ENCODE measurements around the gene SMYD1.
A peak's percentile ranks its signal among the peaks of the same experiment; 100 is the strongest.
"Not testable (repeated sequence)": the region's sequence is repeated elsewhere in the genome, so short reads cannot be mapped to it uniquely, and the experiment has no call there.

The SMYD1 gene

DNA sequence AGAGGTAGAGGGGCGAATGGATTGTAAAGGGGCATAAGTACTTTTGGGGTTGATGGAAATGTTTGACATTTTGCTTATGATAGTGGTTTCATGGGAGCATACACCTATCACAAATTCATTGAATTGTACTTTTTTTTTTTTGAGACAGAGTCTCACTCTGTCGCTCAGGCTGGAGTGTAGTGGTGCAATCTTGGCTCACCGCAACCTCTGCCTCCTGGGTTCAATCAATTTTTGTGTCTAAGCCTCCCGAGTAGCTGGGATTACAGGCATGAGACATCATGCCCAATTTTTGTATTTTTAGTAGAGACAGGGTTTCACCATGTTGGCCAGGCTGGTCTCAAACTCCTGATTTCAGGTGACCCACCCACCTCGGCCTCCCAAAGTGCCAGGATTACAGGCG, 22.1 kb upstream of the SMYD1 start:
- H3K27me3 ChIP-seq (ENCODE audit: low read depth); in situ Hi-C loops (cut with MboI; ENCODE audit: low sequenced_read_pairs); H3K4me1 ChIP-seq; DNase-seq (ENCODE audit: low spot score in 2 of 2); H3K4me3 ChIP-seq; H3K36me3 ChIP-seq (replicated peaks); H3K9me3 ChIP-seq: not testable (repeated sequence)

DNA sequence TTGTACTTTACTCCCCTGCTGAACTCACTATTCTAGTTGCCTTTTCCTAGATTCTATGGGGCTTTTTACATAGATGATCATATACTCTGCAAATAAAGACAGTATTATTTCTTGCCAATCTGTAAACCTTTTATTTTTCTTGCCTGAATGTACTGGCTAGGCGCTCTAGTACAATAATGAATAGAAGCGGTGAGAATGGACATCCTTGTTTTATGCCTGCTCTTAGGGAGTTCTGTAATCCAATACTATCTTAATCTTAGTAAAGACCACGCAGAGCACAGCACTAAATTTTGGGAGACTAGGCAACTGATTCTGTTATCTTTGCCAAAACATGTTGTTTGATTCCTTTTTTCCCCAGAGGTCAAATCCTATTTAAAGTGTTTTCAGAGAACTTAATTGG, 19.1 kb upstream of the SMYD1 start:
- in situ Hi-C loops (cut with MboI; ENCODE audit: low sequenced_read_pairs) = no loop called here
- H3K9me3 ChIP-seq = no peaks in the 10 kb centered on the region
- H3K27me3 ChIP-seq (ENCODE audit: low read depth) = no peaks in the 10 kb centered on the region
- no peak overlapping the region for H3K4me3 ChIP-seq
- no peak for DNase-seq (ENCODE audit: low spot score in 2 of 2)
- H3K36me3 ChIP-seq (replicated peaks) = no peaks in the 10 kb centered on the region
- no peaks in the 10 kb centered on the region for H3K4me1 ChIP-seq

DNA sequence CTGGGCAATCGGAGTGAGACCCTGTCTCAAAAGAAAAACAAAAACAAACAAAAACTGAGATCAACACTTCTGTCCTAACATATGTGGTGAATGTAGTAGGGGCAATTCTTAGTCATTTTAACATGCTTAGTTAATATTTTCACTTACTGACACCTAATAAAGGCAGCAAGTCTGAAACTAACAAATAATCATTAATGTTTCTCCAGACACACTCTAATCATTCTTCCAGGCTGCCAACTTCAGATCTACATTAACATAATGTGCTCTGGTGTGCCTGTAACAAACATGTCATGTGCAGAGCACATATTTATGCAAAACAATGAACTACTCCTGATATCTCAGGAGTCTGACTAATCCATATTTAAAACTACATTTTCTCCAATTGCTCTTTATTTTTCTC, 18.0 kb upstream of the SMYD1 start:
- Histone ChIP-seq H3K4me1 (peaks cover 5% of the 10 kb centered on the region; the same call in 1 of the 2 replicates), H3K9me3 (no peaks in the 10 kb centered on the region), H3K36me3 (replicated peaks) (no peaks in the 10 kb centered on the region), H3K4me3 (no peak overlapping the region), H3K27me3 (ENCODE audit: low read depth) (no peaks in the 10 kb centered on the region)
- in situ Hi-C loops (cut with MboI; ENCODE audit: low sequenced_read_pairs) = loop anchor here (25.0 kb wide), 1 partner anchor 413 kb away; the partner anchor contains the start of gene FOXI3
- no peak for DNase-seq (ENCODE audit: low spot score in 2 of 2)

DNA sequence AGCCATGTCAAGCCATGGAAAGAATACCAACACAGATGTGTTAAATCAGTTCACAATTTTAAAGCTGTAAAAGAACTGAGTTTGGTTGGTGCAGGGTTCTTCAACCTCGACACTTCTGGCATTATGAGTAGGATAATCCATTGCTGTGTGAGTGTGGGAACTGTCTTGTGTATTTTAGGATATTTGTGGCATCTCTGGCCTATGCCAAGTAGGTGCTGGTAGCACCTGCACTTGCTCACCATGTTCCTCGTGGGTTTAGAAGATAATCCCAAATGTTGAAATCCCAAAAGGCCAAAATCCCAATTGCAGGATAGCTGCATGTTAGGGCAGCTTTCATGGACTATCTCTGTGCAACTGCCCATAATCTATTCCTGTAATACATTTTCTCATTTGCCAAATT, 15.8 kb upstream of the SMYD1 start:
- in situ Hi-C loops (cut with MboI; ENCODE audit: low sequenced_read_pairs) = loop anchor here (25.0 kb wide), 1 partner anchor 411 kb away; the partner anchor contains the start of gene FOXI3
- Histone ChIP-seq H3K27me3 (ENCODE audit: low read depth) (no peaks in the 10 kb centered on the region), H3K4me3 (no peak overlapping the region), H3K36me3 (replicated peaks) (0 out of 2 replicates have a peak, but pooled peaks cover 2% of the 10 kb centered on the region), H3K9me3 (no peaks in the 10 kb centered on the region), H3K4me1 (peaks cover 13% of the 10 kb centered on the region)
- no peak for DNase-seq (ENCODE audit: low spot score in 2 of 2)

DNA sequence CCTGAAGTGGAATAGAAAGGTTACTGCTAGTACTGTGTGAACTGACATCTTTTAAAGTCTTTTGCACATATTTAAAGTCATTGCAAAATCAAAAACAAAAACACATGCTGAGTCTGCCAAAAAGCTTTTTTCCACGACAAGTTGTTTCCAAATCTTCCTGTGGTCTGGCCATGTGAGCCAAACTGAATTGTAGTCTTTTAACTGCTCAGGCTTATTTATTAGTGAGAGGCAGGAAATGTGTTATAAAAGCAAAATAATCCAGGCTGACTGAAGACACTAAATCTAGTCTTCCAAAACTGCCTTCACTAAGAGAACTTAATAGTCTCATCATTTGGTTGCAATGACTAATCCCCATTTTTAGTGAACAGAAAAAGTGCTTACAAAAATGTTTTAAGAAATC, 14.3 kb upstream of the SMYD1 start:
- no peak for DNase-seq (ENCODE audit: low spot score in 2 of 2)
- Histone ChIP-seq H3K36me3 (replicated peaks) (0 out of 2 replicates have a peak, but pooled peaks cover 2% of the 10 kb centered on the region), H3K4me1 (peaks cover 13% of the 10 kb centered on the region), H3K27me3 (ENCODE audit: low read depth) (no peaks in the 10 kb centered on the region), H3K4me3 (no peak overlapping the region), H3K9me3 (no peaks in the 10 kb centered on the region)
- in situ Hi-C loops (cut with MboI; ENCODE audit: low sequenced_read_pairs) = loop anchor here (25.0 kb wide), 1 partner anchor 409 kb away; the partner anchor contains the start of gene FOXI3

DNA sequence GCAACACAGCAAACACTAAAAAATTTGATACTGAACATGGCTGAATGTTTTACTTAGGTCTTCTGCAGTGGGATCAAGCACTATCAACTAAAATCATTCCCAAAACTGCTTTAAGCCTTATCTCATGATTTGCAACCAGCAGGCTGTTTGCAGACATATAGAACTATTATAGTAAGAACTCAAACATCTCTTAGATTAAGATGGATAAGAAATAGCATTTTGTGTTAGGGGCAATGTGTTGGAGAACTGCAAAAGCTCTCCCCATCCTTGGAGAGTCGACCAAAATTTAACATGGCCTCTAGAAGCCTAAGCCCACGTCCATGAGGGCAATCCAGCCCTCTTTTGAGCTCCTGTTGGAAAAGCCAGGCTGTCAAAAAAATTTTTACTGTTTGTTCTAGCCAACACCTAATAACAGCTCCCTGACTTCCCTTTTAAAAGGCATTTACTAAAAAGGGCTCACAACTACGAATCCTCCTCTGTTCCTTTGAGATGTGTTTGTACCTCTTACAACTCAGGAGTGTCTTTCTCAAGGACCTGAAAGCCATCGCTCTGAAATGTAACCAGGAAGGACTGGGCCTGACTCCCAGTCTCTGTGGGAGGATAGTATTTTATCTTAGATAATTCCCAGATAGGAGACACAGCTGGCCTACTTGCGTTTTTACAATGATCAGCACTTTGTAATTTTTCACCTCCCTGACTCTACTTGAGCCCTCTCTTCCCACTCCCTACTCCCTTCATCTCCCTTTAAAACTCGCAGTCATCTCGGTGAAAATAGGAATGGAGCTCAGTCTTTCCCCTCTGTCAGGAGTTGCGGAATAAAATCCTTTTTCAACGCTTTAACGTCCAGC, 13.5 kb upstream of the SMYD1 start:
- 0 out of 2 replicates have a peak, but pooled peaks cover 2% of the 10 kb centered on the region for H3K36me3 ChIP-seq (replicated peaks)
- H3K27me3 ChIP-seq (ENCODE audit: low read depth) = no peaks in the 10 kb centered on the region
- peak overlapping the region; percentile 84 for H3K4me3 ChIP-seq
- in situ Hi-C loops (cut with MboI; ENCODE audit: low sequenced_read_pairs) = loop anchor here (25.0 kb wide), 1 partner anchor 408 kb away; the partner anchor contains the start of gene FOXI3
- H3K9me3 ChIP-seq = no peaks in the 10 kb centered on the region
- DNase-seq (ENCODE audit: low spot score in 2 of 2) = no peak
- H3K4me1 ChIP-seq = peaks cover 13% of the 10 kb centered on the region

DNA sequence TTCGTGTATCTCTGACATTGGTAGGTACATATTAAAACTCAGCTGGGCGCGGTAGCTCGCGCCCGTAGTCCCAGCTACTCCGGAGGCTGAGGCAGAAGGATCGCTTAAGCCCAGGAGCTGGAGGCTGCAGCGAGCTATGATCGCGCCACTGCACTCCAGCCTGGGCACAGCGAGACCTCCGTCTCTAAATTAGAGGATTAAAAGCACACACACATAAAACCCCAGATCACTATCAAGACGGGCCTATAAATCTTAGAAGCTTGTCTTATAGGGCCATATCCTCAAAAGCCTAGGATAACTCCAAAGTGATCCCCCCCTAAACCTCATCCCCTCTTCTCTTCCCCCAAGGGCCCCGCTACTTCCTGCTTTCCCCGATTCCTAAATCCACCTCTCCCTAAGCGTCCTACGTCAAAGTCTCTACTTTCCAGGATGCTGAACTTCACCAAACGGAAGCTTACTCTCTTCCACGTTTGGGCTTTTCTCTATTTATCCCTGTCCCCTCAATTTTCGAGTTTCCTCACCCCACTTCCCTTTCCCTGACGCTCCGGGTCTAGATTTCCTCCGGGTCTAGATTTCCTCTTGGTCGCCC, 12.7 kb upstream of the SMYD1 start:
- no peaks in the 10 kb centered on the region for H3K9me3 ChIP-seq
- peak in 1 of 2 experiments; percentile 17 for DNase-seq (ENCODE audit: low spot score in 2 of 2)
- in situ Hi-C loops (cut with MboI; ENCODE audit: low sequenced_read_pairs) = loop anchor here (25.0 kb wide), 1 partner anchor 407 kb away; the partner anchor contains the start of gene FOXI3
- H3K27me3 ChIP-seq (ENCODE audit: low read depth) = no peaks in the 10 kb centered on the region
- H3K36me3 ChIP-seq (replicated peaks) = 0 out of 2 replicates have a peak, but pooled peaks cover 2% of the 10 kb centered on the region
- peaks cover 13% of the 10 kb centered on the region for H3K4me1 ChIP-seq
- peak overlapping the region; percentile 84 for H3K4me3 ChIP-seq

DNA sequence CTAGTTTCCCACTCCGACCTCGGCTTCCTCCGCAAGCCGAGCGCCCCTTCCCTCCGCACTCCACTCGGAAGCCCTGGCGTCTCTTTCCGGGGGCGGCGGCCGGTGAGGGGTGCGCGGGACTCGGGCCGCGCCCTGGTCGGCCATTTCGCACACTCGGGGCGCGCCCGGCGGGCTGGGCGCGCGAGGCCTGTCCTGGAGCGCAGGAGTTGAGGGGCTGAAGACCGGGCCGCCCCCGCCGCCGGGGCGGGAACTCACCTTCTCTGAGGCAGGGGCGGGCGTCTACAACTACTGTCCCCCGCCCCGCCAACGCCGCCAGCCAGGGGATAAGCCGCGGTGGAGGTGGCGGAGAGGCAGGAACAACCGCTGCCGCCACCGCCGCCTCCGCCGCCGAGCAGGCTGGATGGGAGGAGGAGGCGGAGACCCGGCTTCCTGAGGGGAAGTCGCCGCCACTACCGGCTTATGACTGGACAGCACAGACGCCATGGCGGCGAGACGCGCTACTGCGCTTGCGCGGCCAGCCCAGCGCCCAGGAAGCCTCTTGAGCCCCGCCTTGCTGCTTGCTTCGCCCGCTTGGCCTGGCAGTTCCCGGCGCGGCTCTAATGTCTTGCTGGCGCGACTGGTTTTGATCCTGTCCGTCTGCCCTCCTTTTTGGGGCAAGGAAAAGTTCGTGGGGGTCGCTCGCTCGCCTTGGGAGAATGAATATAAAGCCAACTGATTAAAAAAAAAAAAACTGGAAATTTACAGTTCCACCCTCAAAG, 12.1 kb upstream of the SMYD1 start, which contains the start of gene KRCC1:
KRCC1 (minus strand) TSS at position 413 of the 758 bp plus-strand sequence. CDS start 27,220 bp downstream, outside the sequence.
- H3K4me1 ChIP-seq = peaks cover 13% of the 10 kb centered on the region

DNA sequence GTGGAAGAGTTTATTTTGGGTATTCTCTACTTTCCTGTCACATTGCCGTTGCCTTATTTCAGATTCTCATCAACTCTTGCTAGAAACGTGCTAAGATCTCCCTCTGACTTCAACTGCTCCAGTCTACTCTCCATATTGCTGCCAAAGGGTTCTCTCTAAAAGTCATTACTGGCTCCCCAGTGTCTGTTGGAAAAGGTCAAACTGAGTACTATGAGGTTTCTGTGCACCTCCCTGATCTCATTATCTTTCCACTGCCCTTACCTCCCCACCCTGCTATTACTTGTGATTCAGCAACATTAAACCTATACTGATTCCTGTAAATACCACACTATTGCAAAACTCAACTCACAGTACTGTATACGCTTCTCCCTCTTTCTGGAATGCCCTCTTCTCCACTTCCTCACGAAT, 10.2 kb upstream of the SMYD1 start:
- H3K27me3 ChIP-seq (ENCODE audit: low read depth) = no peaks in the 10 kb centered on the region
- H3K4me1 ChIP-seq = peaks cover 13% of the 10 kb centered on the region
- 0 out of 2 replicates have a peak, but pooled peaks cover 2% of the 10 kb centered on the region for H3K36me3 ChIP-seq (replicated peaks)
- in situ Hi-C loops (cut with MboI; ENCODE audit: low sequenced_read_pairs) = loop anchor here (25.0 kb wide), 1 partner anchor 405 kb away; the partner anchor contains the start of gene FOXI3
- DNase-seq (ENCODE audit: low spot score in 2 of 2) = no peak
- no peak overlapping the region for H3K4me3 ChIP-seq
- H3K9me3 ChIP-seq = no peaks in the 10 kb centered on the region

More for the DNA sequence above, 12.1 kb upstream of the SMYD1 start, which contains the start of gene KRCC1:
- in situ Hi-C loops (cut with MboI; ENCODE audit: low sequenced_read_pairs) = loop anchor here (25.0 kb wide), 1 partner anchor 407 kb away; the partner anchor contains the start of gene FOXI3
- Histone ChIP-seq H3K9me3 (no peaks in the 10 kb centered on the region), H3K4me3 (peak within 1 kb of the TSS; percentile 84), H3K27me3 (ENCODE audit: low read depth) (no peaks in the 10 kb centered on the region), H3K36me3 (replicated peaks) (0 out of 2 replicates have a peak, but pooled peaks cover 2% of the 10 kb centered on the region)
- peak; percentile 84 to 92 for DNase-seq (ENCODE audit: low spot score in 2 of 2)

DNA sequence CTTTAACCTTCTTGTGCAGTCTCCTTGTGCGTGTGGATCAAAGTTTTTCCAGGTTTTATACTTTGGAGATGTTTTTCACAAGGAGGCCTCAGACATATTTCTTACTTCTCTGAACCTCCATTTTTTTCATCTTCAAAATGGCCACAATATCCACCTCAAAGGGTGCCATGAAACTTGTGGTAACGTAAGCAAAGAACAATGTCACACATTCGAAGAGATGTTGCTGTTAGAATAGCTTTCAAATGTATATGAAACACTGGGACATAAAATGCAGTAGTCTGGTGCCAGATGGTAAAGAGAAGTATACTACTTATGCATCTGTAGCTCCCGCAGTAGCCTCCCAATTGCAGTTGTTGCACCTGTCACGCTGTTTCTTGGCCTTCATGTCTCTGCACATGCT, 9.4 kb upstream of the SMYD1 start:
- no peak overlapping the region for H3K4me3 ChIP-seq
- no peaks in the 10 kb centered on the region for H3K27me3 ChIP-seq (ENCODE audit: low read depth)
- H3K36me3 ChIP-seq (replicated peaks) = 0 out of 2 replicates have a peak, but pooled peaks cover 2% of the 10 kb centered on the region
- H3K9me3 ChIP-seq = no peaks in the 10 kb centered on the region
- in situ Hi-C loops (cut with MboI; ENCODE audit: low sequenced_read_pairs) = loop anchor here (25.0 kb wide), 1 partner anchor 404 kb away; the partner anchor contains the start of gene FOXI3
- DNase-seq (ENCODE audit: low spot score in 2 of 2) = no peak
- H3K4me1 ChIP-seq = peaks cover 13% of the 10 kb centered on the region

DNA sequence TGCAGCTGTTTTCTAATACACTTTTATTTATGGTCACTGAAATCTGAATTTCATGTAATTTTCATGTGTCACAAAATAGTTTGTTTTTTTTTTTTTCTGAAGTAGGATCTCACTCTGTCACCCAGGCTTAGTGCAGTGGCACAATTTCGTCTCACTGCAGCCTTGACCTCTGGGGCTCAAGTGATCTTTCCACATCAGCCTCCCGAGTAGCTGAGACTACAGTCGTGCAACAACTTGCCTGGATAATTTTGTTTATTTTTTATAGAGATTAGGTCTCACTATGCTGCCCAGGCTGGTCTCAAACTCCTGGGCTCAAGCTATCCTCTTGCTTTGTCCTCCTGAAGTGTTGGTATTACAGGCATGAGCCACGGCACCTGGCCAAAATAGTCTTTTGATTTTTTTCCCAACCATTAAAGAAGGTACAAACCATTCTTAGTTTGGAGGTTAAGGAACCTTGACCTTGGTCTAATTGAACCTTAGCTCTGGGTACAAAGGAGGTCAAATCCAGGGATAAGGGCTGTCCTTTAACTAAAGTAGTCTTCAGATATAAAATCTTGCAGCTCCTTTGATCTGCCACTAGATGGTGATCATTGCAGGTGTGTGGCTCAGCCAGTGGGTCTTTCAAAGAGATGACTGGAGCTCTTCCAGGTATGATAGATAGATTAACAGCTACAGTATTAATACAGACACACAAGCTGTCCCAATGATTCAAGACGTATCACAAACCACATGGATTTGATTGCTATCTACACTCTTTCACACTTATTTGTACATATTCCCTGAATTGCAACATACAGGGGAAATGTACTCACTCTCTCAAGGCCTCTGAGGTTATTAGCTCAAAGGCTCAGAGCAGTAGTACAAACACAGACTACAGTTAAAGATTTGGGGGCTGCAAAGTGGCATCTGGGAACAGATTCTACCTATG, 7.4 kb upstream of the SMYD1 start:
- Histone ChIP-seq H3K4me3 (no peak overlapping the region), H3K27me3 (ENCODE audit: low read depth) (no peaks in the 10 kb centered on the region), H3K36me3 (replicated peaks) (0 out of 2 replicates have a peak, but pooled peaks cover under 1% of the 10 kb centered on the region), H3K4me1 (peaks cover 7% of the 10 kb centered on the region), H3K9me3 (no peaks in the 10 kb centered on the region)
- in situ Hi-C loops (cut with MboI; ENCODE audit: low sequenced_read_pairs) = loop anchor here (25.0 kb wide), 1 partner anchor 402 kb away; the partner anchor contains the start of gene FOXI3
- peak in 1 of 2 experiments; percentile 66 for DNase-seq (ENCODE audit: low spot score in 2 of 2)

DNA sequence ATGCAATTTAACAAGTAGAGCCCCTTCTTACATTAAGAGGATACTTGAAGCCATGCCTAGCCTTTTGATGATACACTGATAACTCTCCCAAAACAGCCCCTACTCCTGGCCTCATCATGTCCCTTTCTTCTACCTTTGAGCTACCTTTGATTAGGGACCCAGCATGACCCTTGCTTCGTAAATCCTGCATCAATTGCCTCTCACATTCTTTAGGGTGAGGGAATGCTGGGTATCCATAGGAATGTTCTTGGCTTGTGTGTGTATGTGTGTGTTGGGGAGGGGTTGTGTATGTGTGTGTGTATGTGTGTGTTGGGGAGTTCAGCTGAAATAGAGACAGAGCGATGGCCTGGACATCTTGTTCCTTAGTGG, 6.7 kb upstream of the SMYD1 start:
- Histone ChIP-seq H3K4me1 (peaks cover 6% of the 10 kb centered on the region), H3K36me3 (replicated peaks) (no peaks in the 10 kb centered on the region), H3K4me3 (no peak overlapping the region), H3K9me3 (no peaks in the 10 kb centered on the region), H3K27me3 (ENCODE audit: low read depth) (no peaks in the 10 kb centered on the region)
- in situ Hi-C loops (cut with MboI; ENCODE audit: low sequenced_read_pairs) = loop anchor here (25.0 kb wide), 1 partner anchor 401 kb away; the partner anchor contains the start of gene FOXI3
- no peak for DNase-seq (ENCODE audit: low spot score in 2 of 2)
